ENCODE results near the gene KANSL1. TPM values are rescaled to one million over a fixed set of nuclear protein-coding genes. Genes with fewer than 3 reads are reported as not detected.

KANSL1 gene
- total and polyA plus RNA-seq, 9 of the 15 experiments (the other 6 are each of a cell fraction or from before 2014, with no cell fraction given), result 3.6 to 55.4 (median 31.8) TPM

GRCh38 chr17:46193626-46194392, 580 bp upstream of the KANSL1 start (continued):
- TF ChIP-seq CCNT2 (IDR thresholded peaks at IDR 0.05; ENCODE audit: borderline replicate concordance, extremely low read depth, insufficient read length, low read depth, low read length), result peak; percentile 51
- peak; percentile 97 for TF ChIP-seq KAT7 (CRISPR knock-in tag; IDR thresholded peaks at IDR 0.05; ENCODE audit: borderline replicate concordance)
- TF ChIP-seq ZNF398 (CRISPR knock-in tag; IDR thresholded peaks at IDR 0.05), result no peak
- no peak for TF ChIP-seq HES1 (IDR thresholded peaks at IDR 0.05; ENCODE audit: low read depth)
- TF ChIP-seq ZNF324 (CRISPR knock-in tag; IDR thresholded peaks at IDR 0.05), result no peak
- TF ChIP-seq POLR2AphosphoS5 (IDR thresholded peaks at IDR 0.05; ENCODE audit: control insufficient read depth, insufficient read depth, low read depth, low read length), result peak; percentile 93; the same call in 1 of the 2 replicates
- no peak for TF ChIP-seq CBX8 (IDR thresholded peaks at IDR 0.05; ENCODE audit: borderline replicate concordance, extremely low read depth, low read depth, low read length, poor library complexity, severe bottlenecking)
- no peak for TF ChIP-seq USF2 (CRISPR knock-in tag; IDR thresholded peaks at IDR 0.05)
- peak; percentile 86 for TF ChIP-seq FOXP1 (CRISPR knock-in tag; IDR thresholded peaks at IDR 0.05)
- no peak for TF ChIP-seq TCF3 (CRISPR knock-in tag; IDR thresholded peaks at IDR 0.05)
- TF ChIP-seq NONO (IDR thresholded peaks at IDR 0.05; ENCODE audit: low read depth in 2 of 2, low read length in 1 of 2), result peak; percentile 11 to 35; a peak in 2 of 4 replicates
- TF ChIP-seq PKNOX1 (IDR thresholded peaks at IDR 0.05), result 0 out of 2 replicates have a peak, but pooled peaks have one; percentile 16
- no peak for TF ChIP-seq NR0B1 (IDR thresholded peaks at IDR 0.05; ENCODE audit: partially characterized antibody)
- TF ChIP-seq NCOA2 (IDR thresholded peaks at IDR 0.05; ENCODE audit: partially characterized antibody in 2 of 2), result no peak
- TF ChIP-seq ZNF165 (CRISPR knock-in tag; IDR thresholded peaks at IDR 0.05; ENCODE audit: borderline replicate concordance), result 0 out of 2 replicates have a peak, but pooled peaks have one; percentile 34
- TF ChIP-seq MCM5 (IDR thresholded peaks at IDR 0.05; ENCODE audit: low read depth), result no peak
- TF ChIP-seq ZBTB49 (CRISPR knock-in tag; IDR thresholded peaks at IDR 0.05; ENCODE audit: borderline replicate concordance), result no peak

Measured in K562 (cell line).